H1 (cell line): ENCODE data around the gene EEF2K. TPM values are rescaled to one million over a fixed set of nuclear protein-coding genes. Genes with fewer than 3 reads are reported as not detected.

Experiments used
- ATF3 ChIP-seq: IDR thresholded peaks from 2 replicates; pipeline ENCODE4 v1.6.1; 2011; ENCODE audit warnings: low read depth, mild to moderate bottlenecking, low read length; ENCODE audit not compliant: insufficient read depth
- CBX5 ChIP-seq: fragments of 300-800, 300-1000 bp; sonication (generic); IDR thresholded peaks from 2 replicates; pipeline ENCODE4 v1.7.1; 2016; ENCODE audit warnings: antibody characterized with exemption, low read length, low read depth
- CHD2 ChIP-seq: IDR thresholded peaks from 2 replicates; pipeline ENCODE4 v1.6.1; 2012; ENCODE audit warnings: low read length, improper control_type of control experiment
- E2F6 ChIP-seq: IDR thresholded peaks from 2 replicates; pipeline ENCODE4 v1.6.1; 2012; ENCODE audit warnings: inconsistent platforms
- EP300 ChIP-seq, 2 experiments: IDR thresholded peaks; 1 replicate in 1 of 2; 2 replicates in 1 of 2; pipeline ENCODE4 v1.6.1; 2011 to 2012; ENCODE audit warnings: low read depth in 2 of 2, low read length in 2 of 2, mild to moderate bottlenecking in 2 of 2, borderline replicate concordance in 1 of 2, inconsistent platforms in 1 of 2, moderate library complexity in 1 of 2
- HDAC6 ChIP-seq: IDR thresholded peaks from one replicate; pipeline ENCODE4 v1.7.1; 2012; ENCODE audit warnings: low read depth, mild to moderate bottlenecking, inconsistent platforms, low read length, moderate library complexity
- JUND ChIP-seq: IDR thresholded peaks from 2 replicates; pipeline ENCODE4 v1.6.1; 2011; ENCODE audit warnings: mild to moderate bottlenecking, improper control_type of control experiment, low read length
- SIN3A ChIP-seq, 2 experiments: IDR thresholded peaks in 1 of 2; conservative IDR thresholded peaks in 1 of 2; 2 replicates each; pipeline ENCODE4 v1.6.1; 2011 to 2012; ENCODE audit warnings: low read length in 2 of 2, improper control_type of control experiment in 1 of 2, low read depth in 1 of 2, mild to moderate bottlenecking in 1 of 2
- polyA plus RNA-seq, 7 experiments: library from polyadenylated mRNA; depleted of rRNA in 3 of 7; stranded (reverse) in 5 of 7; unstranded in 2 of 7; fragments of >200 nt in 5 of 7; fragments of 200-250 nt in 2 of 7; gene quantifications; 1 replicate in 5 of 7; 2 replicates in 1 of 7; 4 replicates in 1 of 7; pipeline versions ENCODE4 v1.2.1 to v1.2.3, GENCODE V29; 2011 to 2013; ENCODE audit warnings: missing spikeins in 2 of 7, mixed read lengths in 2 of 7
- total RNA-seq: library from RNA; stranded (reverse); fragmentation: NEBNext Ultra II Directional; extraction: Animal tissue kit (Norgen Biotek cat#: 25700); gene quantifications from 2 replicates; pipeline ENCODE4 v1.2.1, GENCODE V29; 2021

Gene EEF2K
- total and polyA plus RNA-seq, 2 of the 8 experiments (the other 6 are each of a cell fraction or from before 2014, with no cell fraction given) = 14.9 to 30.2 TPM

- no peak for TF ChIP-seq ATF3
- TF ChIP-seq CBX5 = no peak
- no peak for TF ChIP-seq E2F6
- TF ChIP-seq JUND = no peak
- TF ChIP-seq HDAC6 = no peak
- TF ChIP-seq SIN3A (conservative IDR thresholded peaks at IDR 0.05 in 1 of 2, IDR thresholded peaks at IDR 0.05 in 1 of 2; ENCODE audit: low read depth in 1 of 2, low read length in 2 of 2) = no peak
- TF ChIP-seq EP300 (IDR thresholded peaks at IDR 0.05; ENCODE audit: borderline replicate concordance in 1 of 2, low read depth in 2 of 2, low read length in 2 of 2) = no peak
- no peak for TF ChIP-seq CHD2
- TF ChIP-seq, all 59 proteins: peak for 0
Observed at GRCh38 chr16:22220069-22220440, 14.0 kb downstream of the EEF2K start (continued).
